HL-60/S4 treated with phorbol 12-myristate 13-acetate at 8.2 ng/mL for 4 days and 3 days (cell line): Measurements from ENCODE around the gene ORMDL3.

Experiments used
- in situ Hi-C: fragments of 300-500 bp; cut with MboI; formaldehyde crosslinking; loops from 2 replicates; pipeline ENCODE4 v1.15.0; 2022; ENCODE audit warnings: low sequenced_read_pairs

ORMDL3 gene

GRCh38 chr17:39927101-39927928 is at the start of gene ORMDL3, which contains the start of gene LRRC3C:
TSS of gene ORMDL3 (minus strand) at chr17:39927601. CDS start at chr17:39924203, 3,398 bp downstream.
TSS of gene LRRC3C (plus strand) at chr17:39927732. CDS start at chr17:39941524, 13,792 bp downstream.
- in situ Hi-C loops: no loop called here

- in situ Hi-C loops: no loop called here
Measured at GRCh38 chr17:39975801-39976200, 48.4 kb upstream of the ORMDL3 start.

- in situ Hi-C loops: no loop called here
Measured at GRCh38 chr17:39974433-39974832, 47.0 kb upstream of the ORMDL3 start.

GRCh38 chr17:39973496-39973895 is 46.1 kb upstream of the ORMDL3 start:
- in situ Hi-C loops: no loop called here

GRCh38 chr17:39972271-39972670 is 44.9 kb upstream of the ORMDL3 start:
- in situ Hi-C loops: no loop called here

- in situ Hi-C loops: no loop called here
Measured at GRCh38 chr17:39971076-39971603, 43.7 kb upstream of the ORMDL3 start.

- in situ Hi-C loops: no loop called here
Measured at GRCh38 chr17:39970157-39970692, 42.8 kb upstream of the ORMDL3 start.

GRCh38 chr17:39969375-39969774 is 42.0 kb upstream of the ORMDL3 start:
- in situ Hi-C loops: no loop called here

- in situ Hi-C loops: no loop called here
Measured at GRCh38 chr17:39968761-39969160, 41.4 kb upstream of the ORMDL3 start.

- in situ Hi-C loops: no loop called here
Measured at GRCh38 chr17:39966771-39967170, 39.4 kb upstream of the ORMDL3 start.

- in situ Hi-C loops: no loop called here
Measured at GRCh38 chr17:39965017-39965699, 37.8 kb upstream of the ORMDL3 start.

GRCh38 chr17:39963829-39964228 is 36.4 kb upstream of the ORMDL3 start:
- in situ Hi-C loops: no loop called here

GRCh38 chr17:39962642-39963220 is 35.3 kb upstream of the ORMDL3 start, which contains the start of gene GSDMA:
TSS of gene GSDMA (plus strand) at chr17:39963004. CDS start at chr17:39965688, 2,684 bp downstream.
- in situ Hi-C loops: no loop called here

GRCh38 chr17:39960524-39961041 is 33.2 kb upstream of the ORMDL3 start:
- in situ Hi-C loops: no loop called here

- in situ Hi-C loops: no loop called here
Measured at GRCh38 chr17:39955726-39956225, 28.4 kb upstream of the ORMDL3 start.

GRCh38 chr17:39954876-39955275 is 27.5 kb upstream of the ORMDL3 start:
- in situ Hi-C loops: no loop called here

GRCh38 chr17:39953471-39953888 is 26.1 kb upstream of the ORMDL3 start:
- in situ Hi-C loops: no loop called here

GRCh38 chr17:39952680-39953470 is 25.5 kb upstream of the ORMDL3 start:
- in situ Hi-C loops: no loop called here

- in situ Hi-C loops: no loop called here
Measured at GRCh38 chr17:39951924-39952679, 24.7 kb upstream of the ORMDL3 start.
